GM10248 (cell line): ENCODE measurements around the gene RNF167.

Source experiments
- CTCF ChIA-PET: fragments of 300-600 bp; sonication (Branson Sonifier 250); formaldehyde crosslinking; extraction: SDS; loops from one replicate; lab custom pipeline; 2021; ENCODE audit warnings: antibody characterized with exemption; lab: Yijun Ruan, JAX
- POLR2A ChIA-PET: fragments of 350-650 bp; sonication (Branson Sonifier 250); formaldehyde crosslinking; extraction: SDS; loops from one replicate; lab custom pipeline; 2020; ENCODE audit warnings: antibody characterized with exemption; lab: Yijun Ruan, JAX
- DNase-seq: peaks from one replicate; pipeline ENCODE4 v3.0.0; 2012; ENCODE audit errors: extremely low spot score
- TF ChIP-seq, protein P1 (sequence below): IDR thresholded peaks from 2 replicates; pipeline ENCODE4 v1.5.1; 2012; ENCODE audit warnings: mild to moderate bottlenecking, low read depth; ENCODE audit errors: extremely low read depth, missing control alignments, control extremely low read depth

RNF167 gene

DNA sequence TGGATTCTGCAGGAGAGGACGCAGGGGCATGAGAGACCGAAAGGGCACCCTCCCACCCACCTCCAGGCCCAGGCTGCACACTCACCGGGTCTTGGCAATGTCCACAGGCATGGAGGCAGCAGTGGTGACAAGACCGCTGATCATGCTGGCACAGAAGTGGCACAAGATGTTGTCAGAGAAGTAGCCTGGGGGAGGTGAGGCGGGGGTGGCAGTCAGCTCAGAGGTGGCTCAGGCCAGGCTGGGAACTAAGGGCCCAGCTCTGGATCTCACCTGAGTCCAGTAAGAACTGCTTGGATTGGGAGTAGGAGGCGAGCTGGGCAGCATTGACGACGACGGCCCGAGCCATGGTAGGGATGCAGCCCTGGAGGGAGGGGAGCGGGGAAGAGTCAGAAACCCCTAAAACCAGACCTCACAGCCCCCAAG, 2.0 kb upstream of the RNF167 start:
- TF ChIP-seq, protein P1, sequence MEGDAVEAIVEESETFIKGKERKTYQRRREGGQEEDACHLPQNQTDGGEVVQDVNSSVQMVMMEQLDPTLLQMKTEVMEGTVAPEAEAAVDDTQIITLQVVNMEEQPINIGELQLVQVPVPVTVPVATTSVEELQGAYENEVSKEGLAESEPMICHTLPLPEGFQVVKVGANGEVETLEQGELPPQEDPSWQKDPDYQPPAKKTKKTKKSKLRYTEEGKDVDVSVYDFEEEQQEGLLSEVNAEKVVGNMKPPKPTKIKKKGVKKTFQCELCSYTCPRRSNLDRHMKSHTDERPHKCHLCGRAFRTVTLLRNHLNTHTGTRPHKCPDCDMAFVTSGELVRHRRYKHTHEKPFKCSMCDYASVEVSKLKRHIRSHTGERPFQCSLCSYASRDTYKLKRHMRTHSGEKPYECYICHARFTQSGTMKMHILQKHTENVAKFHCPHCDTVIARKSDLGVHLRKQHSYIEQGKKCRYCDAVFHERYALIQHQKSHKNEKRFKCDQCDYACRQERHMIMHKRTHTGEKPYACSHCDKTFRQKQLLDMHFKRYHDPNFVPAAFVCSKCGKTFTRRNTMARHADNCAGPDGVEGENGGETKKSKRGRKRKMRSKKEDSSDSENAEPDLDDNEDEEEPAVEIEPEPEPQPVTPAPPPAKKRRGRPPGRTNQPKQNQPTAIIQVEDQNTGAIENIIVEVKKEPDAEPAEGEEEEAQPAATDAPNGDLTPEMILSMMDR = no peak
- CTCF ChIA-PET = interaction anchor here (1.4 kb wide), 1 partner anchor 29 kb away, joined by 6 read pairs; no protein-coding TSS in a partner anchor
- POLR2A ChIA-PET = no interaction called here
- no peak for DNase-seq

GRCh38 chr17:4938688-4939545, 1.2 kb upstream of the RNF167 start:
- DNase-seq = no peak
- TF ChIP-seq, protein P1 = no peak
- ChIA-PET CTCF (interaction anchor here (1.0 to 2.3 kb wide), 6 partner anchors 13 to 49 kb away, joined by 3 to 12 read pairs (median 3); partner anchors contain the start of gene CAMTA2), POLR2A (interaction anchor here (0.8 to 1.8 kb wide), 6 partner anchors 10 to 39 kb away, joined by 4 to 25 read pairs (median 7); partner anchors contain the start of genes C17orf107, PFN1 and SPAG7)

DNA sequence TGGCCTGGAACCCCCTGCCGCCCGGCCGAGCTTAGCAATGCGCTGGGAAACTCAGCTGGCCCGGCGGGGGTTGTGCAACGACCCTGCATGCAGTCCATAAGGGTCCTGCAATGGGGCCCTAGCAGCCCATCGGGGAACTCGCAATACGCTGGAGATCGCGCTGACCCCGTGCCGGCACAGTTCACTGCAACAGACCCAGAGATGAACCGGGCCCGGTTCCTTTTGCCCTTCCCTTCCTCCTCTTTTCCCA, 597 bp upstream of the RNF167 start:
- CTCF ChIA-PET = interaction anchor here (1.0 to 2.3 kb wide), 7 partner anchors 13 to 124 kb away, joined by 3 to 12 read pairs (median 3); partner anchors contain the start of gene CAMTA2

DNA sequence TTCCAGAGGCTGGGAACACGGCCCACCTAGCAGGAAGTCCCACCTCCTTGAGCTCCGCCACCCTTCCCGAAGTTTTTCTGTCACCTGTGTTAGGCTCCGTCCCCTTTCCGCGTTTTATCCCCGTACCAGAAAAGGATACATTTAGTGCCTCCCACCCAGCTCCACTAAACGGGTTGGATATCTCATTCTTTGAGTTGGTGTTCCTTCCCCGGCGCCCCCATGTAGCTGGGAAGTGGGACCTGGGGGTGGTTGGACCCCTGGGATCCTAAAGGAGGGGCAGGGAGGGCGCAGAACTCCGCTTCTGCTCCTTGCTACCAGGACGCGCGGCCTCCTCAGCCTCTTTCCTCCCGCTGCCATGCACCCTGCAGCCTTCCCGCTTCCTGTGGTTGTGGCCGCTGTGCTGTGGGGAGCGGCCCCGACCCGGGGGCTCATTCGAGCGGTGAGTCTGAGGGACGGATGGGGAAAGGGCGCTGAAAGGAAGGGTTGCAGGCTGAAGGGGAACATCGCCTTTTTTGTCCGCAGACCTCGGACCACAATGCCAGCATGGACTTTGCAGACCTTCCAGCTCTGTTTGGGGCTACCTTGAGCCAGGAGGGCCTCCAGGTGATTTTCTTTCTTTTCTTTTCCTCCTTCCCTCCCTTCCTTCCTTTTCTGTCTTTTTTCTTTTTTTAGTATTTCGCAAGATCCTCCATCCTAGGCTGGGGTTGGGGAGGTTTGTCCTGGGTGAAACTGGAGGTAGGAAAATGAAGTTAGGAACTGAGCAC, 669 bp downstream of the RNF167 start:
- no peak for DNase-seq
- POLR2A ChIA-PET = interaction anchor here (0.5 to 1.8 kb wide), 9 partner anchors 11 to 285 kb away, joined by 3 to 25 read pairs (median 5); partner anchors contain the start of genes C17orf107 and SPAG7
- CTCF ChIA-PET = interaction anchor here (1.0 to 2.3 kb wide), 4 partner anchors 15 to 122 kb away, joined by 3 to 12 read pairs (median 3); no protein-coding TSS in a partner anchor
- TF ChIP-seq, protein P1 = no peak

More for the DNA sequence above, 597 bp upstream of the RNF167 start:
- DNase-seq = no peak
- POLR2A ChIA-PET = interaction anchor here (0.5 to 1.8 kb wide), 11 partner anchors 9 to 286 kb away, joined by 3 to 25 read pairs (median 6); partner anchors contain the start of genes C17orf107, PFN1 and SPAG7
- TF ChIP-seq, protein P1 = no peak

GRCh38 chr17:4941319-4941610, 1.2 kb downstream of the RNF167 start:
- CTCF ChIA-PET = no interaction called here
- POLR2A ChIA-PET = no interaction called here
- DNase-seq = no peak
- TF ChIP-seq, protein P1 = no peak
